ENCODE measurements around the gene DUSP28. TPM values are rescaled to one million over a fixed set of nuclear protein-coding genes. Genes with fewer than 3 reads are reported as not detected.

DUSP28 gene
- polyA plus RNA-seq, 3 donors = 6.2 to 7.6 (median 6.2) TPM

DNA sequence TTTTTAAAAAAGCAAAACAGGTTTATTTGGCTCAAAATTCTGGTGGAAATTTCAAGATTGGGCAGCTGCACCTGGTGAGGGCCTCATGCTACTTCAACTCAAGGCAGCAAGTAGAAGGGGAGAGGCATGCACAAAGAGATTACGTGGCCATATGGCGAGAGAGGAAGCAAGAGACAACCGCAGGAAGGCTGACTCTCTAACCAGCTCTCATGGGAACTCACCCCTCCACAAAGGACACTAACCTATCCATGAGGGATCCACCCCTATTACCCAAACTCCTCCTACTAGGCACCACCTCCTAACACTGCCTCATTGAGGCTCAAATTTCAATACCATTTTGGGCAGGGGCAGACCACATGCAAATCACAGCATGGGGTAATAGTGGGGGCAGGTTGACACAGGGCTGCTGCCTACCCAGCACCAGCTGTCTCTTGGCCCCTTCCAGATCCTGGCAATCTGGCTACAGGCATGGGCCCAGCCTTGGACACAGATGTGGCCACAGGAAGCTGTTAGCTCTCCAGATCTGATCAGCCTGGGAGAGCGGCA is 24.4 kb downstream of the DUSP28 start:
- DNase-seq (ENCODE audit: low read depth in 3 of 3, low spot score in 2 of 3) = no peak

DNA sequence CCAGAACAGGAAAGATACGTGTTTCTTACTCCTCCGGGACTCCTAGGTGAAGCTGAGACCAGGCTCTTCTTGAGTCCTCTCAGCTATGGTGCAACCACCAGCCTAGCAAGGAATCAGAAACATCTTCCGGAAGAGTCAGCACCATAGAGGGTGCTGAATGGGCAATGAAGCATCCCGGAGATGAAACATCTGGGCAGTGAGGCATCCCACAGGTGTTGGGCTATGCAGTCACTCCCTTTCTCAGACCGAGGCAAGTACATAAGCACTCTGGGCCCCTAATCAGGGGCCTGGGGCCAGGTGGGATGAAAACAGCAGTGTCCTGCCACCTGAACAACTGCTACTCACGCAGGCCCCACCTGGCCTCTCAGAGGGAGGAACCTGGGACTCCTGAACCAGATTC is 24.9 kb downstream of the DUSP28 start:
- DNase-seq (ENCODE audit: low read depth in 3 of 3, low spot score in 2 of 3) = no peak

DNA sequence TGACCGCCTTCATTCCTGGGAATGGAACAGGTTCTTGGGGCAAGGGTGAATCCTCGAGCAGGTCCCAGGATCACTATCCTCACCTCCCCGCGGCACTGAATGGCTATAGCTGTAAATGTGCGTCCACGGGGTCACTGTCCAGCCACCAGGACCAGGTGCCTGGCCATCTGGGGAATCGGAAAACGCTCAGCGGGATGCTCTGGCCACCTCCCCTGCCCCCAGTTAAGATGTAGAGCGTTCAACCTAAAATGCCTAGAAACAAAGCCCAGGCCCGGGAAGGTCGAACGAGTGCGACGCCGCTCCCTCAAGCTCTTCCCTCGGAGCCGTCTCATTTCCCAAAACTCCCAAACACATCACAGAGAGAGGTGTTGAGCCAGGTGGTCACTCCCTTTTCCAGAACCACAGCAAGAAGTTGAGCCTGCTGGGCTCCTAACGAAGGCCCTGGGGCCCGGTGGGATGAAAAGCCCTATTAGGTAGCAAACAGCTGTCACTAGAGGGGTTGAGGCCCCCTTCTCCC is 25.6 kb downstream of the DUSP28 start:
- DNase-seq (ENCODE audit: low read depth in 3 of 3, low spot score in 2 of 3) = no peak

DNA sequence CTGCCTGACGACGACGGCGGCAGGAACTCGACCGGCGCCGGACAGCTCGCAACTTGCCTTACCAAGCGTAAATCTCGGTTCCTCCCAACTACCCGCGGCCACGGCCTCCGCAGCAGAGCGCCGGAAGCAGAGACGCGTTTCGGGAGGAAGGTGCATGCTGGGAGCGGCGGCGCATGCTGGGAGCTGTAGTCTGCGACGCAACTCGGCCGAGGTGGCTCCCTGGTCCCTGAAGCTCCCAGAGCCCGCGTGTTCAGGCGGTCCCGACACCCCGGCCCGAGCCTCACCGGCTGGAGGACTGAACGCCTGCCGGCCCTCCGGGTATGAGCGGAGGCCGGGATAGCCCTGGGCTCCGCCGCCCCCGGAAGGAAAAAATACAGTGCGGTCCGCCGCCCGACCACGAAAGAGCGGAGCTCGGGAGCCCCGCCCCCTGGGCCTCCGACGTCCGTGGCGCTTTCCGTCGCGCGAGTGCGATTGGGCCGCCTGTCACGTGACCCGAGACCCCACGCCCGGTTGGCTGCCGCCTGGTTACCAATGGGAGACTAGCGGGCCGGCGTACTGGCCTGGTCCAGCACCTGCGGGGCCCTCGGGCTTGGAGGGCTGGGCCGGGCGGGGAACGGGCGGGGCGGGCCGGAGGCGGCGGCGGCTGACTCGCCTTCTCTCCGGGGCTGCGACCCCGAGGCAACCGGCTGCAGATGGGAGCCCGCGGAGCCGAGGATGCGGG is 26.2 kb downstream of the DUSP28 start, which contains the start of gene CAPN10:
Gene CAPN10, plus strand, starts transcription at position 537 of the 721 bp plus-strand sequence. Its CDS starts 178 bp downstream, at position 715.
- peak; percentile 88 to 92 (median 89) for DNase-seq (ENCODE audit: low read depth in 3 of 3, low spot score in 2 of 3)

DNA sequence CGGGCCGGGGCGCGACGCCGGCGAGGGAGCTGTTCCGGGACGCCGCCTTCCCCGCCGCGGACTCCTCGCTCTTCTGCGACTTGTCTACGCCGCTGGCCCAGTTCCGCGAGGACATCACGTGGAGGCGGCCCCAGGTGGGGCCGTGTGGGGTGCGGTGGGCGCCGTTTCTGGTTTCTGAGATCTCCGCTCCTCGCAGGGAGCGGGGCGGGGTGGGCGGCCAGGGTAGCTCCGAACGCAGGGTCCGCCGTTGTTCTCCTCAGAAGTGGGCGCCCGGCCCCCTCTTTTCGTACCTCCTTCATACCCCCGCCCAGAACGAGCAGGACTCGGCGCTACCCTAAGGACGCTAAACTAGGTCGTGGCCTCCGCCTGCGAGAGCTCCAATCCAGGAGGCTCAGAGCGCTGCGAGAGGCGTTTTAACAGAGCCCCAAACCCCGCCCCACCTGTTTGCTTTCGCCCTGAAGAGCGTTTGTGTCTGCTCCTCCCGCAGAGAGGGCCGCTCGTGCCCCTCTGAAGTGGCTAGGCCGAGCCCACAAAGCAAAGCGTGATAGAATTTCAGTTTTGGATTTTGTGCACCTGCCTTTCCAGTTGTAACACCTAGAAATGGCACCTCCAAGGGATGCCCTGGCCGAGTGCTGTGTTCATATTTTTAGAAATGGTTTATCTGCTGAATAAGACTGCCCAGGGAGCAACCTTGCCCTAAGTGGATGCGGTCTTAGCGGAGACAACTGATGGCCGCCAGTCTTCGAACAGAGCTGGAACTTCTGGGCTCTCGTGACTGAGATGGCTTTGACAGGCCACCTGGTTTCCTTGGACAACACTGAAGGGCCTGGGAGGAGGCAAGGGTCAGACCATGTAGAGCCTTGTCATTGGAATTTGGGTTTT is 27.0 kb downstream of the DUSP28 start:
- no peak for DNase-seq (ENCODE audit: low read depth in 3 of 3, low spot score in 2 of 3)

DNA sequence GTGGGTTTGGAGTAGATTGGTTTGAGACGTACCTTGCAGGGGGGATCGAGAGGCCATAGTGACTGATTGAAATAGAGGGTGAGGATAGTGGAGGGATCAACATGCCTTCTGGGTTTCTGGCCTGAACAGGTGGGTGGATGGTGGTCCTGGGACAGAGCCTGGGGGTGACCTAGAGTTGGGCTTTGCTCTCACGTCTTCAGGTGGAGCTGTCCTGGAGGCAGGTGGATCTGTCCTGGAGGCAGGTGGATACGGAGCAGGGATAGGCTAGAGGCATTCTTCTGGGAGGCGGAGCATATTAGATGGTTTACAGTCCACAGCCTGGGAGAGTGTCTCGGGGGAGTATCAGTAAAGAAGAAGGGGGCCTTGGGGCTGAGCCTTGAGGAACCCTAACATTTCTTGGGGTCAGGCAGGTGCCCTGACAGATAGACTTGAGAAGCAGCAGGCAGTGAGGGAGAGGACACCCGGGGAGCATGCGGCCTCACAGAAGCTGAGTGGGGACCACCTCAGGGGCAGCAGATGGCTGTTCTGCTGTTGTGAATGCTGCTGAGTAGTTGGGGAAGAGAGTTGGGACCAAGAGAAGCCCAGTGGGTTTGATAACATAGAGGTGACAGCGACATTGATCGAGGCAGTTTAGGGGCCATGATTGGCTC is 28.0 kb downstream of the DUSP28 start:
- DNase-seq (ENCODE audit: low read depth in 3 of 3, low spot score in 2 of 3) = no peak

DNA sequence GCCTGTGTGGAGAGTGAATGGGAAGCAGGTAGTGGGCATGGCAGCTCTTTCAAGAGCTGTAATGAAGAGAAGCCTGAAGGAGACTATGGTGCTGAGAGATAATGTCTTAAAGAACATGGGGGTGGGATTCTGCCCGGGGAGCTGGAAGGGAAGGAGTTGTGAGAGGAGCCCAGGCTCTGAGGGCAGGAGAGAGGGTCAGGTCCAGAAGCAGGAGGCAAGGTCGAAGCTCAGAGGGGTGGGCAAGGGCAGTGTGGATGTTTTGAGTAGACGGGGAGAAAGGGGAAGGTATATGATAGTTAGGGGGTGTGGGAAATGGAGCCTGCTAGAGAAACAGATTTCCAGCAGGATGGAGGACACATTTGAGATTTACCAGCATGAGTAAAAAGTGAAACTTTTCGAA is 28.5 kb downstream of the DUSP28 start:
- DNase-seq (ENCODE audit: low read depth in 3 of 3, low spot score in 2 of 3) = no peak

DNA sequence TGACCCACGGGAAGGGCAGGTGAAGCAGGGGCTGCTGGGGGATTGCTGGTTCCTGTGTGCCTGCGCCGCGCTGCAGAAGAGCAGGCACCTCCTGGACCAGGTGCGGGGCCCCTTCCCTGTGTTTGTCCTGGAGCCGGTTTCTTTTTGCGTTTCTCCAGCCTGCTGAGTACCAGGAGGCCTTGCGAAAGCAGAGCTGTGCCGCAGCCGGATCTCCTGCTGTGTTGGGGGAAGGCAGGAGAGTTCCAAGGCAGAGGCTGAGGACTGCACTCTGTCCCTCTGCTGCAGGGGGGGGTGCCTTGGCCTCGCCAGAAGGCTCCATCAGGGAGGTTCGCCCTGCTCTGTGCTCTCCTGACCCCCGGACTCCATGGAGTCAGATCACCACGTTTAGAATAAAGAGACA is 29.2 kb downstream of the DUSP28 start:
- no peak for DNase-seq (ENCODE audit: low read depth in 3 of 3, low spot score in 2 of 3)

DNA sequence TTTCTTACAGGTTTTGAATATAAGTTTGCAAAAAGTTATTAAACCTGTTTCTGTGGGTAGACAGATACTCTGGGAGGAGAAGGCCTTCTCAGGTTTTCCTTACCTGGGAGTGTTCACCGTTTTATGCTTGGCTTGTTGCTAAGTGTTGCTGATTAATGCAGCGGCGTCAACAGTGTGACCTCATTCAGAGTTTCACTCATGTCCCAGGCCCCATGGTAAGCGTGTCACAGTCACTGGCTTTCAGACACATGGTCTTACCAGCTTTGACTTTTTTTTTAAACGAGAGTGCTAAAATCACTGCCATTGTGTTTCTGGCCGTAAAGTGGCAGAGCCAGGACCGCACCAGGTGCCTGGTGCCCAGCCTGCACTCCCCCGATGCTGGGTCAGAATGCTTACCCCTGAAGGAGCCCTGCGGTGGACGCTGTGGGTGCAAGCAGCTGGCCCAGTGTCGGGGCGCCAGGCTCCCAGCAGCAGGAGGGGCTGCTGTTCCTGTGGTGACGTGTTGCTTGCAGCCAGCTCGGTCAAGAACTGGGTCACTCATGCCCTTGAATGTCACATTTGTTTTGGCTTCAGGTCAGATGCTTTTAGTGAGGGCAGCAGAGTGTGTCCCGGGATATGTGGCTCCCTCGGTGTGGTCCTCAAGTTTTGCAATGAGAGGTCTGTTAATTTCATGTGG is 29.8 kb downstream of the DUSP28 start:
- DNase-seq (ENCODE audit: low read depth in 3 of 3, low spot score in 2 of 3) = no peak

DNA sequence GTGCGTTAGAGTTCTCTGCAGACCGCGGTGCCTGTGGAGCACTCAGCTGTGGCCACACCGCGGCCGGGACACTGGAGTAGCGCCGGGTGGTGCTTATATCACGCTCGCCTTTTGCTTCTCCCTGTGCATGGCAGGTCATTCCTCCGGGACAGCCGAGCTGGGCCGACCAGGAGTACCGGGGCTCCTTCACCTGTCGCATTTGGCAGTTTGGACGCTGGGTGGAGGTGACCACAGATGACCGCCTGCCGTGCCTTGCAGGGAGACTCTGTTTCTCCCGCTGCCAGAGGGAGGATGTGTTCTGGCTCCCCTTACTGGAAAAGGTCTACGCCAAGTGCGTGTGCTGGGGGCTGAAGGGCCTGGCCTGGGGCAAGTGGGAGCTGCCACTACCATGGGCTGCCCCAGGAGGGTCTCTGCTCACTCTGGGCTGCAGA is 30.5 kb downstream of the DUSP28 start:
- DNase-seq (ENCODE audit: low read depth in 3 of 3, low spot score in 2 of 3) = no peak

DNA sequence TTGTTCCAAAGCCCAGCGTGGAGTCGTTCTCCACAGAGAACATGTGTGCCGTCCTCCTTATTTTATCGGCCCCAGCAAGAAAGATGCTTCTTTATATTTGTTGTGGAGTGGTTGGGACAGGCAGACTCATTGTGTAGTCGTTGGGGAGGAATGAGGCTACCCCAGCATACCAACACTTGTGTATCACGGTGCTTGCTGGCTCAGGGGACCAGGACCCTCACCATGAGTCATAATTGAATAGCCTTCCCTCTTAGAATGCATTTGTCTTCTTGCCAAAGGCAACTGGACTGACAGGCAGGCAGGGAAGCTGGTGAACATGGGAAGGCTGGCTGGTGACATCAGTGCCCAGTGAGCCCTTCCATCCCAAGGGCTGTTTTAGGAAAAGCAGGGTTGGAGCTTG is 31.1 kb downstream of the DUSP28 start:
- no peak for DNase-seq (ENCODE audit: low read depth in 3 of 3, low spot score in 2 of 3)

DNA sequence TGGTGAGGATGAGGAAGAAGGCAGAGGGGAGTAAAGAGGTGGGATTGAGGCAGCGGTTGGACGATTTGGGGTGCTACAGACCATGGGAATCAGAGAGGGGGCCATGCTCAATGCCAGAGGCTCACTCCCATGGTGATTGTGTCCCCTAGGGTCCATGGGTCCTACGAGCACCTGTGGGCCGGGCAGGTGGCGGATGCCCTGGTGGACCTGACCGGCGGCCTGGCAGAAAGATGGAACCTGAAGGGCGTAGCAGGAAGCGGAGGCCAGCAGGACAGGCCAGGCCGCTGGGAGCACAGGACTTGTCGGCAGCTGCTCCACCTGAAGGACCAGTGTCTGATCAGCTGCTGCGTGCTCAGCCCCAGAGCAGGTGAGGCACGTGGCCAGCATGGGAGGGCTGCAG is 31.6 kb downstream of the DUSP28 start:
- no peak for DNase-seq (ENCODE audit: low read depth in 3 of 3, low spot score in 2 of 3)

DNA sequence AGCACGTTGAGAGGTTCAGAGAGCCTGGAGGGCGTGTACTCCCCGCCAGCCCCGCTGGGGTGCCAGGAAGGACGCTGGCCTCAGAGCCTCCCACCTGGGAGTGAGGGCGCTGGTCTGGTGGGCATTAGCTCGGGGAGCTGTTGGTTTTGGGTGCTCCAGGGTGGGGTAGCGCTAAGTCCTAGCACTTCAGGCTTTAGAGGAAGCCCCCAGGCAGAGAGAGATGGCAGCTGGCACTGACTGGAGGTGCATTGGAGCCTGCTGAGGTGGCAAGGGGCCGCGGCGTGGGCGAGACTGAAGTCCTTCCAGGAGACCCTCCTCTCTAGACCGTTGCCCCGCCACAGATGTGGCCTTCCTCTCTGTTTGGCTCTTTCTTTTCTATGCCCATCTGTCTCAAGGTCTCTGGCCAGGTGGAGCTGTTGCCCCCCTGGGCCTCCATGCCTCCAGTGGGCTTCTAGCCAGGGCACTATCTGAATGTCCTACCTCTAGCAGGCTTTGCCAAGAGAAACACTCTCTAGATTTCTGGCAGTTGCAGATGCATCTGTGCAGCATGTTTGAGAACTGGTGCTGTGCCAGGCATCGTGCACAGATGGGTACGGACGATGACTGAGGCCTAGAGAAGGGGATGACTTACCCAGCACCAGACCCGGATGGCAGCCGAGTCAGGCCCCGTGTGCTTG is 33.0 kb downstream of the DUSP28 start:
- DNase-seq (ENCODE audit: low read depth in 3 of 3, low spot score in 2 of 3) = no peak

DNA sequence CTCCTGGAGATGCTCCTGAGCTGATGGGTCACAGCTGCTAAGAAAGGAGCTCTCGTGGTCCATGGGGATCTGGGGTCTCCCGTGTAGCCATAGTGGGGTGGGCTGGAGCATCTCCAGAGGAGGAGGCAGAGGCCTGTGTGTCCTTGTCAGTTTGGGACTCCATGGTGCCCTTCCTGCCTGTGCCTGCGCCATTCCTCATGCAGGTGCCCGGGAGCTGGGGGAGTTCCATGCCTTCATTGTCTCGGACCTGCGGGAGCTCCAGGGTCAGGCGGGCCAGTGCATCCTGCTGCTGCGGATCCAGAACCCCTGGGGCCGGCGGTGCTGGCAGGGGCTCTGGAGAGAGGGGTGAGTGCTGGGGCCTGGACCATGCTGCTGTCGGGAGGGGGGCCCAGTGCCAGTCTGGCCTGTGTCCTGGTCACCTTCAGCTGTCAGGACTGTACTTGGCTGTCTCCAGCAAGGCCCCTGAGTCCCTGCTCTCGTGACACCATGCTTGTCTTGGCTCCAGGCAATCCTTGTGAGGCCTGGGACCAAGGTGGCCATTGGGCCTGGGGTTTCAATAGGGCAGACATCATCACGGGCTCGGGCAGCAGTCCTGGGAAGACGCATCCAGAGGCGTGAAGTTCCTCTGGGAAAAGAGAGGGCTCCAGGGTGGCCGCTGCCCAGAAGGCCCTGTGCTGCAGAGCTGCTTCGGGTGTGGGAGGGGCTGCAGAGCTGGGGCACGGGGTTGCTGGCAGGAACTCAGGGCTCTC is 33.7 kb downstream of the DUSP28 start:
- no peak for DNase-seq (ENCODE audit: low read depth in 3 of 3, low spot score in 2 of 3)

DNA sequence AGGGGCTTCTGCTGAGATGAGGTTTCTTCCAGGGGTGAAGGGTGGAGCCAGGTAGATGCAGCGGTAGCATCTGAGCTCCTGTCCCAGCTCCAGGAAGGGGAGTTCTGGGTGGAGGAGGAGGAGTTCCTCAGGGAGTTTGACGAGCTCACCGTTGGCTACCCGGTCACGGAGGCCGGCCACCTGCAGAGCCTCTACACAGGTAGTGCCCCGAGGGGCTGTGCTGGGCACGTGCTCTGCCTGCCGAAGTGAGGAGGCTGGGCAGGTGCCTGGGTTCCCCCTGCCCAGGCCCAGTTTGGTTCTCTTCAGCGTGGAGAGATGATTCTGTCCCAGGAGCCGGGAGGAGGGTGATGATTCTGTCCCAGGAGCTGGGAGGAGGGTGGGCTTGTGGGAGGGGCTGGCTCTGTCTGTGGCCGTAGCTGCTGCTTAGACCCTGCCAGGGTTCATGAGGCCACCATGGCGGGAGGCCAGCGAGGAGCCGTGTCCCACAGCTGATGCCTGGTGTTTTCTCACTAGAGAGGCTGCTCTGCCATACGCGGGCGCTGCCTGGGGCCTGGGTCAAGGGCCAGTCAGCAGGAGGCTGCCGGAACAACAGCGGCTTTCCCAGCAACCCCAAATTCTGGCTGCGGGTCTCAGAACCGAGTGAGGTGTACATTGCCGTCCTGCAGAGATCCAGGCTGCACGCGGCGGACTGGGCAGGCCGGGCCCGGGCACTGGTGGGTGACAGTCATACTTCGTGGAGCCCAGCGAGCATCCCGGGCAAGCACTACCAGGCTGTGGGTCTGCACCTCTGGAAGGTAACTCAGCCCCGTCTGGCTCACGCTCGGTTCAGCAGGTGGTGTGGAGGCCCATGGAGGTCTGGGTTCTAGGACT is 34.6 kb downstream of the DUSP28 start:
- no peak for DNase-seq (ENCODE audit: low read depth in 3 of 3, low spot score in 2 of 3)

DNA sequence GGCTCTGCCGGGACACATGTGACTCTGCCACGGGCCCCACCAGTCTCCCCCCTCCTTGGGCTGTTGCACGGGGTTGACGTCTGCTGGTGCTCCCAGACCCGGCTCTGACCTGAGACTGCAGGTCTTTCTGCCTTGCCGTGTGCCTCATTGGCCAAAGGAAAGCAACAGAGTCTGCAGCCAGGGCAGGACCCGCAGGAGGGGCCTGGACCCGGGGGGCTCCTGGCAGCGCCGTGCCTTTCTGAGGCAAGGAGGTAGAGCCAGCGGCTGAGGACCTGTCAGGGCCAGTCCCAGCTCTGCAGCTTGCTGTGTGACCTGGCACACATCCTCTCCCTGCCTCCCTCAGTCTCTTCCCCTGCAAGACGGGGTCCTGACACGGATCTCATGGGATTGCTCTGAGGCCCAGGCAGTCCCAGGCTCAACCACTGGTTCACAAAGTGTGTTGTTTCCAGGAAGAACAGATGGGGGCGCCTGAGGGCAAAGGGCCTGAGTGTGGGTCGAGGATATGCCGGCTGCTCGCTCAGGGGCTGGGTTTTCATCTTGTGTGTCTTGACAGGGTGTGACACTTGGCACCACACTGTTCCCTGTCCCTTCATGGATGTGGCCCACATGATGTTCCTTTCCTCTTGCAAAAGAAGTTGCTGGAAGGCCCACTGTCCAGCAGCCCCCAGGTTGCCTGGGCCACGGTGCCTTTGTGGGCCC is 35.4 kb downstream of the DUSP28 start:
- no peak for DNase-seq (ENCODE audit: low read depth in 3 of 3, low spot score in 2 of 3)

DNA sequence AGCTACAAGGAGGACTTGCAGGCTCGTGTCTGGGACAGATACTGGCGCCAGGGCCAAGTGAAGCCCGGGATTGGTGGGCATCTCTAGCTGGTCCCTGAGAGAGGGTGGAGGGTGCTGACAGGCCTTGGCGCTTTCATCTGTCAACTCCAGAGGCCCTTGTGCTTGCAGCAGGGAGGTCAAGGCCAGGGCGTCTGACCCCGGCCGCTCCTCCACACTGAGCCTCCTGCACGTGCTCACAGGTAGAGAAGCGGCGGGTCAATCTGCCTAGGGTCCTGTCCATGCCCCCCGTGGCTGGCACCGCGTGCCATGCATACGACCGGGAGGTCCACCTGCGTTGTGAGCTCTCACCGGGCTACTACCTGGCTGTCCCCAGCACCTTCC is 35.9 kb downstream of the DUSP28 start:
- DNase-seq (ENCODE audit: low read depth in 3 of 3, low spot score in 2 of 3) = no peak
